K562 (cell line): Measurements from ENCODE around the gene IL24. TPM values are rescaled to one million over a fixed set of nuclear protein-coding genes. Genes with fewer than 3 reads are reported as not detected.

ENCODE experiments used
- ATAC-seq: fragments of 200-7000 bp; cut with Tn5 transposase; 3 replicates; pipeline ENCODE4 v1.9.1; 2020; ENCODE audit warnings: moderate library complexity
- BruUV-seq: library from RNA; stranded (reverse); fragments of 400-500 nt; replicated peaks from 2 replicates; lab custom pipeline; 2021; lab: Mats Ljungman, UMichigan
- CTCF ChIA-PET: fragments of 300-600 bp; formaldehyde crosslinking; extraction: SDS; loops from one replicate; lab custom pipeline; 2021; ENCODE audit warnings: low intra/inter-chr PET ratio; lab: Yijun Ruan, JAX
- POLR2A ChIA-PET: fragments of 300-600, 350-650 bp; sonication (Branson Sonifier 250); formaldehyde crosslinking; extraction: SDS; loops from one replicate; lab custom pipeline; 2021; ENCODE audit warnings: antibody characterized with exemption, inconsistent platforms; lab: Yijun Ruan, JAX
- DNase-seq, 4 experiments: peaks; one replicate each; pipeline versions ENCODE4 v3.0.0 to v3.0.0-alpha.2; 2011 to 2018; ENCODE audit warnings: low spot score in 3 of 4, mixed read lengths in 3 of 4; ENCODE audit errors: extremely low read depth in 1 of 4
- FAIRE-seq: peaks from 2 replicates; lab custom pipeline; 2011; peaks lifted over from hg19 to GRCh38; lab: Jason Lieb, UNC
- H2AFZ ChIP-seq: 2 replicates; pipeline ENCODE4 v1.6.0; 2011; ENCODE audit warnings: low read depth, low read length, control low read depth, inconsistent platforms
- H3K27ac ChIP-seq: fragments of 200-600 bp; 3 replicates; pipeline ENCODE4 v1.8.0; 2011; ENCODE audit warnings: low read depth, mild to moderate bottlenecking, control low read depth, inconsistent platforms, low read length, moderate library complexity, mixed read lengths; ENCODE audit errors: extremely low read depth
- H3K27me3 ChIP-seq, 2 experiments: fragments of 300-600 bp in 1 of 2; 2 replicates in 1 of 2; 3 replicates in 1 of 2; pipeline versions ENCODE4 v1.6.0 to v1.8.0; 2011; ENCODE audit warnings: inconsistent platforms in 2 of 2, low read length in 2 of 2, mild to moderate bottlenecking in 1 of 2, mixed read lengths in 1 of 2, moderate library complexity in 1 of 2; ENCODE audit not compliant: control insufficient read depth in 2 of 2, insufficient read depth in 2 of 2
- H3K36me3 ChIP-seq: fragments of 300-600 bp; 3 replicates; pipeline ENCODE4 v1.8.0; 2011; ENCODE audit warnings: mild to moderate bottlenecking, low read length, inconsistent platforms; ENCODE audit not compliant: control insufficient read depth, insufficient read depth
- H3K4me1 ChIP-seq, 2 experiments: fragments of 200-600 bp in 1 of 2; replicated peaks in 1 of 2; 2 replicates in 1 of 2; 3 replicates in 1 of 2; pipeline versions ENCODE4 v1.5.1 to v1.8.0; 2011; ENCODE audit warnings: inconsistent platforms in 2 of 2, low read length in 2 of 2, mild to moderate bottlenecking in 1 of 2, mixed read lengths in 1 of 2, moderate library complexity in 1 of 2; ENCODE audit not compliant: control insufficient read depth in 2 of 2, insufficient read depth in 2 of 2
- H3K4me2 ChIP-seq: 2 replicates; pipeline ENCODE4 v1.6.1; 2011; ENCODE audit warnings: low read length, control low read depth, inconsistent platforms, mixed read lengths; ENCODE audit not compliant: insufficient read depth
- H3K4me3 ChIP-seq: fragments of 200-600 bp; sonication (generic), shearing (Covaris generic); 2 replicates; pipeline ENCODE4 v1.5.1; 2016; ENCODE audit warnings: control low read depth, inconsistent platforms
- H3K79me2 ChIP-seq: fragments of 200-600 bp; 3 replicates; pipeline ENCODE4 v1.8.0; 2011; ENCODE audit warnings: low read length, inconsistent platforms; ENCODE audit not compliant: control insufficient read depth, insufficient read depth
- H3K9ac ChIP-seq, 2 experiments: 2 replicates each; pipeline versions ENCODE4 v1.6.0 to v1.6.1; 2011; ENCODE audit warnings: low read depth in 2 of 2, low read length in 2 of 2, control low read depth in 1 of 2, inconsistent platforms in 1 of 2, mild to moderate bottlenecking in 1 of 2, mixed read lengths in 1 of 2; ENCODE audit not compliant: insufficient read depth in 1 of 2
- H3K9me1 ChIP-seq: one replicate; pipeline ENCODE4 v1.6.0; 2011; ENCODE audit warnings: inconsistent platforms, mild to moderate bottlenecking, low read length, moderate library complexity; ENCODE audit not compliant: control insufficient read depth, insufficient read depth
- H3K9me3 ChIP-seq: replicated peaks from 2 replicates; pipeline ENCODE4 v1.5.1; 2011; ENCODE audit warnings: low read depth, low read length, inconsistent platforms; ENCODE audit not compliant: control insufficient read depth, insufficient read depth
- H4K20me1 ChIP-seq: replicated peaks from 2 replicates; pipeline ENCODE4 v1.6.1; 2011; ENCODE audit warnings: low read length, inconsistent platforms, mixed read lengths; ENCODE audit not compliant: control insufficient read depth, insufficient read depth
- ADNP ChIP-seq: fragments of 200-800 bp; sonication (Bioruptor generic); IDR thresholded peaks from 2 replicates; pipeline ENCODE4 v1.6.1; 2016; ENCODE audit warnings: missing genetic modification characterization, missing compliant biosample characterization
- BRD4 ChIP-seq: fragments of 200-600 bp; sonication (generic); IDR thresholded peaks from 2 replicates; pipeline ENCODE4 v1.6.1; 2017; ENCODE audit warnings: inconsistent platforms
- CCAR2 ChIP-seq: fragments of 200-400 bp; formaldehyde crosslinking; IDR thresholded peaks from 2 replicates; pipeline ENCODE4 v1.6.1; 2017; ENCODE audit warnings: mild to moderate bottlenecking, low read depth, low read length
- CHD4 ChIP-seq: fragments of 200-600 bp; sonication (generic); IDR thresholded peaks from 3 replicates; pipeline ENCODE4 v1.6.1; 2012; ENCODE audit warnings: low read depth, mild to moderate bottlenecking, mixed read lengths, low read length, inconsistent platforms; ENCODE audit not compliant: insufficient read depth, insufficient replicate concordance, poor library complexity, severe bottlenecking
- HDAC8 ChIP-seq: fragments of 450-650 bp; IDR thresholded peaks from 2 replicates; pipeline ENCODE4 v1.6.1; 2016; ENCODE audit warnings: mild to moderate bottlenecking, missing genetic modification characterization, moderate library complexity, missing compliant biosample characterization
- ID3 ChIP-seq, 2 experiments: fragments of 250-450 bp in 1 of 2; fragments of 450-650 bp in 1 of 2; sonication (Bioruptor Pico) in 1 of 2; IDR thresholded peaks; 2 replicates each; pipeline versions ENCODE4 v1.6.1 to v1.8.0; 2016 to 2021; ENCODE audit warnings: mild to moderate bottlenecking in 2 of 2, moderate library complexity in 2 of 2, missing compliant biosample characterization in 1 of 2, missing genetic modification characterization in 1 of 2
- KLF13 ChIP-seq: fragments of 450-650 bp; IDR thresholded peaks from 2 replicates; pipeline ENCODE4 v1.6.1; 2016; ENCODE audit warnings: missing genetic modification characterization, low read depth, mild to moderate bottlenecking, missing compliant biosample characterization, moderate library complexity, borderline replicate concordance
- MYBL2 ChIP-seq, 2 experiments: fragments of 450-650 bp in 1 of 2; sonication (generic) in 1 of 2; formaldehyde crosslinking in 1 of 2; IDR thresholded peaks; 2 replicates each; pipeline versions ENCODE4 v1.6.1 to v1.8.1; 2017 to 2022; ENCODE audit warnings: borderline replicate concordance in 1 of 2, inconsistent platforms in 1 of 2, low read depth in 1 of 2, mild to moderate bottlenecking in 1 of 2, missing genetic modification reagents in 1 of 2, moderate library complexity in 1 of 2
- PHF21A ChIP-seq: fragments of 450-650 bp; IDR thresholded peaks from 2 replicates; pipeline ENCODE4 v1.6.1; 2017; ENCODE audit warnings: low read depth, borderline replicate concordance
- PURB ChIP-seq: sonication (generic); formaldehyde crosslinking; IDR thresholded peaks from 2 replicates; pipeline ENCODE4 v1.9.0; 2021; ENCODE audit warnings: low read depth, mild to moderate bottlenecking, missing genetic modification reagents
- SAFB2 ChIP-seq: fragments of 200-400 bp; formaldehyde crosslinking; IDR thresholded peaks from 2 replicates; pipeline ENCODE4 v1.6.1; 2018; ENCODE audit warnings: borderline replicate concordance, low read length, low read depth, moderate library complexity; ENCODE audit not compliant: severe bottlenecking
- SMARCA5 ChIP-seq: fragments of 450-650 bp; IDR thresholded peaks from 2 replicates; pipeline ENCODE4 v1.6.1; 2016
- SOX6 ChIP-seq: fragments of 450-650 bp; IDR thresholded peaks from 2 replicates; pipeline ENCODE4 v1.6.1; 2014; ENCODE audit warnings: mild to moderate bottlenecking
- YY1 ChIP-seq, 3 experiments: IDR thresholded peaks; 2 replicates each; pipeline ENCODE4 v1.6.1; 2011; ENCODE audit warnings: low read length in 2 of 3, mild to moderate bottlenecking in 2 of 3, moderate library complexity in 2 of 3, borderline replicate concordance in 1 of 3, control low read depth in 1 of 3, low read depth in 1 of 3; ENCODE audit not compliant: insufficient read depth in 3 of 3, insufficient replicate concordance in 2 of 3, control insufficient read depth in 1 of 3, insufficient read length in 1 of 3; ENCODE audit errors: extremely low read depth in 1 of 3
- ZBTB2 ChIP-seq: fragments of 450-650 bp; IDR thresholded peaks from 2 replicates; pipeline ENCODE4 v1.6.1; 2016; ENCODE audit warnings: antibody characterized with exemption
- ZBTB34 ChIP-seq: fragments of 250-450 bp; sonication (Bioruptor Pico); IDR thresholded peaks from 2 replicates; pipeline ENCODE4 v1.8.0; 2021; ENCODE audit warnings: mild to moderate bottlenecking, moderate library complexity
- ZNF511 ChIP-seq: sonication (generic); formaldehyde crosslinking; IDR thresholded peaks from 2 replicates; pipeline ENCODE4 v1.8.0; 2022; ENCODE audit warnings: mild to moderate bottlenecking, missing genetic modification reagents
- WGBS: fragments of 100-300 bp; shearing (Covaris generic); methylation state at CpG from one replicate; pipeline ENCODE4 v1.1.6; 2016; ENCODE audit warnings: low coverage, mixed read lengths; ENCODE audit not compliant: insufficient coverage; ENCODE audit errors: missing lambda C conversion rate; 5-methylcytosine and 5-hydroxymethylcytosine counted together
- in situ Hi-C: fragments of 300-500 bp; cut with MboI; formaldehyde crosslinking; loops from 4 replicates; pipeline ENCODE4 v1.15.0; 2018; ENCODE audit warnings: inconsistent platforms, mixed read lengths
- intact Hi-C: fragments of 100-400 bp; cut with micrococcal nuclease; formaldehyde crosslinking; loops from 2 replicates; pipeline ENCODE4 v1.14.2; 2022
- polyA plus RNA-seq, 8 experiments: library from polyadenylated mRNA; depleted of rRNA in 4 of 8; stranded (reverse) in 5 of 8; unstranded in 3 of 8; fragments of >200 nt; fragmentation: Nextera tagmentation in 2 of 8; fragmentation: Illumina TruSeq in 1 of 8; extraction: Ambion mirVana in 2 of 8; extraction: Trizol in 1 of 8; gene quantifications; 2 replicates each; pipeline versions ENCODE4 v1.2.1 to v1.2.3, GENCODE V29; 2011 to 2014; ENCODE audit warnings: inconsistent platforms in 1 of 8, missing spikeins in 1 of 8
- total RNA-seq, 7 experiments: library from RNA; depleted of rRNA in 6 of 7; stranded (reverse); fragments of >200 nt in 6 of 7; fragmentation: Illumina TruSeq in 2 of 7; extraction: Trizol in 2 of 7; gene quantifications; 2 replicates each; pipeline versions ENCODE4 v1.2.1 to v1.2.3, GENCODE V29; 2011 to 2021; ENCODE audit warnings: low replicate concordance in 1 of 7

Gene IL24
- total and polyA plus RNA-seq, 9 of the 15 experiments (the other 6 are each of a cell fraction or from before 2014, with no cell fraction given), result 0.04 to 0.19 TPM; not detected in 7

DNA sequence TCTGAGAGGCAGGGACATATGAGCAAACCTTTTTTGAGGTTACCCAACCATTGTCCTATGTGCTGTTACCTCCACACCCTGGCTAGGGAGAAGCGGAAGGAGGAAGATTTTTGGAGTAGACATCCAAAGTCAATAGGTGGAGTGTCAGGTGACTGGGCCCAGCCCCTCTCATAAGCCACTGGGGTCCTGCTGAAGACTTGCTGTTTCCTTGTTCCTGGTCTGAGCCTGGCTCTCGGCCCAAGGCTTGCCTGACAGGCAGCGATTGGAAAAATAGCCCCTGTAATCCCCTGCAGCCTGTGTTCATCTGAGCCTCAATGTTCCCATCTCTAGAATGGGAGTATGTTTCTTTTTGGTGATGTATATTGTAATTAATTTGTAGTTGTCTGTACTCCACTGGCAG, 55.9 kb downstream of the IL24 start:
- POLR2A ChIA-PET, result interaction anchor here (1.0 to 2.9 kb wide), 4 partner anchors 10 to 21 kb away, joined by 3 to 14 read pairs (median 7); no protein-coding TSS in a partner anchor
- no peak overlapping the region for H3K4me3 ChIP-seq
- no TSS peak for BruUV-seq
- no peaks in the 10 kb centered on the region for H3K9me3 ChIP-seq
- ATAC-seq, result no peak
- H3K79me2 ChIP-seq, result no peaks in the 10 kb centered on the region
- H2AFZ ChIP-seq, result no peak overlapping the region
- H3K27ac ChIP-seq, result no peak overlapping the region
- H4K20me1 ChIP-seq, result no peaks in the 10 kb centered on the region
- CTCF ChIA-PET, result no interaction called here
- FAIRE-seq, result no peak
- no peak overlapping the region for H3K4me2 ChIP-seq
- H3K9ac ChIP-seq, result no peak overlapping the region
- intact Hi-C loops (no loop called here), in situ Hi-C loops (no loop called here)
- H3K4me1 ChIP-seq, result peaks cover 6 to 22% of the 10 kb centered on the region in 2 experiments; a peak in 4 of 5 replicates
- peak in 1 of 4 experiments; percentile 27 for DNase-seq
- 24% methylated on average over 3 of the region's 3 CpGs for WGBS
- H3K27me3 ChIP-seq, result no peaks in the 10 kb centered on the region
- no peaks in the 10 kb centered on the region for H3K9me1 ChIP-seq
- no peaks in the 10 kb centered on the region for H3K36me3 ChIP-seq
- TF ChIP-seq MYBL2 (IDR thresholded peaks at IDR 0.05; ENCODE audit: low read depth) (no peak), MYBL2 (CRISPR knock-in tag; IDR thresholded peaks at IDR 0.05; ENCODE audit: borderline replicate concordance) (no peak), CCAR2 (no peak), SOX6 (no peak), PHF21A (no peak), SAFB2 (no peak), CHD4 (peak; percentile 94), ZNF511 (no peak), HDAC8 (no peak), YY1 (IDR thresholded peaks at IDR 0.05; ENCODE audit: borderline replicate concordance in 1 of 3, control insufficient read depth in 1 of 3, extremely low read depth in 1 of 3, insufficient read depth in 3 of 3, insufficient read length in 1 of 3, insufficient replicate concordance in 2 of 3, low read depth in 1 of 3, low read length in 2 of 3) (no peak), PURB (CRISPR knock-in tag) (no peak), ID3 (CRISPR knock-in tag; IDR thresholded peaks at IDR 0.05) (no peak), ID3 (tag; IDR thresholded peaks at IDR 0.05) (no peak), BRD4 (no peak), KLF13 (tag) (no peak), ZBTB2 (no peak), ADNP (tag) (peak; percentile 91), ZBTB34 (CRISPR knock-in tag) (no peak), SMARCA5 (peak; percentile 79)
